Lower leg skin (tissue), 4 donors: ENCODE measurements around the gene TMEM235. TPM values are rescaled to one million over a fixed set of nuclear protein-coding genes. Genes with fewer than 3 reads are reported as not detected.

Source experiments
- DNase-seq, 2 donors: peaks; one replicate each; pipeline ENCODE4 v3.0.0-alpha.2; 2019; ENCODE audit warnings: low spot score in 2 of 2
- H3K4me3 ChIP-seq: fragments of 200-600 bp; sonication (generic); 2 replicates; pipeline ENCODE4 v1.5.1; 2017; ENCODE audit warnings: mild to moderate bottlenecking, low read depth; ENCODE audit not compliant: poor library complexity, severe bottlenecking
- CTCF ChIP-seq, 3 donors: fragments of 450-650 bp; IDR thresholded peaks; one replicate each; pipeline ENCODE4 v1.5.1; 2016; ENCODE audit warnings: antibody characterized with exemption in 3 of 3, mild to moderate bottlenecking in 3 of 3, moderate library complexity in 2 of 3
- POLR2A ChIP-seq, 2 donors: fragments of 450-650 bp; IDR thresholded peaks; one replicate each; pipeline ENCODE4 v1.6.1; 2016 to 2017; ENCODE audit warnings: antibody characterized with exemption in 2 of 2, mild to moderate bottlenecking in 1 of 2, moderate library complexity in 1 of 2
- WGBS, 2 donors: methylation state at CpG; one replicate each; pipeline ENCODE4 v1.1.5; 2018; 5-methylcytosine and 5-hydroxymethylcytosine counted together
- intact Hi-C: fragments of 100-400 bp; cut with DNase I; formaldehyde crosslinking; loops from one replicate; pipeline ENCODE4 v1.15.0; 2023; ENCODE audit warnings: low total_unique reads
- total RNA-seq, 4 donors: library from RNA; depleted of rRNA; stranded (reverse); fragments of >200 nt; gene quantifications; one replicate each; pipeline ENCODE4 v1.1.0, GENCODE V29; 2016

TMEM235 gene
- total RNA-seq, 4 donors from 2014 or later = not detected

- intact Hi-C loops = loop anchor here (5.0 kb wide), 1 partner anchor 142 kb away; no protein-coding TSS in a partner anchor
- TF ChIP-seq CTCF (IDR thresholded peaks at IDR 0.05) (no peak), POLR2A (IDR thresholded peaks at IDR 0.05) (no peak)
- 1 to 4% methylated on average over 25 to 68 of the region's 73 CpGs for WGBS, 2 donors
- DNase-seq = peak; percentile 71 to 95
- peak overlapping the region; percentile 78 for H3K4me3 ChIP-seq
These were observed 22.7 kb downstream of the TMEM235 start for GRCh38 chr17:78253946-78254672.

GRCh38 chr17:78255029-78255656 lies 23.7 kb downstream of the TMEM235 start:
- no peak for TF ChIP-seq POLR2A (IDR thresholded peaks at IDR 0.05)
- TF ChIP-seq CTCF (IDR thresholded peaks at IDR 0.05) = no peak
- DNase-seq = no peak
- intact Hi-C loops = no loop called here
- H3K4me3 ChIP-seq = no peak overlapping the region
- 81 to 82% methylated on average over 17 to 18 of the region's 18 CpGs for WGBS, 2 donors

GRCh38 chr17:78255953-78256706 lies 24.7 kb downstream of the TMEM235 start:
- intact Hi-C loops = no loop called here
- 86 to 91% methylated on average over 14 of the region's 14 CpGs for WGBS, 2 donors
- H3K4me3 ChIP-seq = no peak overlapping the region
- TF ChIP-seq CTCF (IDR thresholded peaks at IDR 0.05) = no peak
- no peak for TF ChIP-seq POLR2A (IDR thresholded peaks at IDR 0.05)
- DNase-seq = no peak

DNA sequence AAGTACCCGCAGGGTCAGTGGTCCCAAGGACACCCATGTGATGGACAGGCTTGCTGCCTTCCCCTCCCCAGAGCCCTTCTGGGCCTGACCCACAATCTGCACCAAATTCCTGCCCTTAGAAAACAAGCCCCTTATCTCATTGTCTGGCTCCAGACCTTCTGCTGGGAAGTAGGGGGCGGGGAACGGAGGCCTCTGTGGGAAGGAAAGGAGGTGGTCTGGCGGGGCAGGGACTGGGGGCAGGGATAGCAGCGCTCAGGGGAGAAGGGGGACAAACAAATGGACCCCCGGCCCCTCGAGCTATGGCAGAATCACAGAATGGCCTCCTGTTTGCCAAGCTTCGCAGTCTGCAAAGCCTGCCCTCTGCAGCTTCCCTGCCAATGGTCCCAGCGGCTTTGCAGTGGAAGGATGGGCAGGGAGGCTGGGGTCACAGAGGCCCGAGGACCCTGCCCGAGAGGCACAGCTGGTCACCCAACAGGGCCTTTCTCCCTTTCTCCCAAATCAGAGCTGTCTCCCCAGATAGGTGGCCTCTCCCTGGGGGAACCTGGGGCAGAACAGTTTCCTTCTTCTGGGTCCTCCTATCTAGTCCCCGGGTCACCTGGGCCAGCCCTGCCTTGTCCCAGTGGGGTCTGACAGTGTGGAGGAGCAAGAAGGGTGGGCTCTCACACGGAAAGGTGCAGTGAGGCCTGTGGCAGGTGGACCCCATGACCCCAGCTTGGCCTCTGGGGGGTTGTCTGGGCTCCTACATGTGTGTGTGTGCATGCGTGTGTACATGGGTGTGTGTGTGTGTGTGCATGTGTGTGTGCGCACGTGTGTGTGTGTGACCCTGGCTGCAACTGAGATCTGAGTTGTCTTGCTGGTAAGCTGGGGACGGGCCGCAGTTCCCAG lies 25.5 kb downstream of the TMEM235 start:
- no peak for DNase-seq
- WGBS, 2 donors = 70 to 79% methylated on average over 15 to 18 of the region's 18 CpGs
- no peak overlapping the region for H3K4me3 ChIP-seq
- intact Hi-C loops = no loop called here
- TF ChIP-seq CTCF (IDR thresholded peaks at IDR 0.05) = no peak
- TF ChIP-seq POLR2A (IDR thresholded peaks at IDR 0.05) = no peak

DNA sequence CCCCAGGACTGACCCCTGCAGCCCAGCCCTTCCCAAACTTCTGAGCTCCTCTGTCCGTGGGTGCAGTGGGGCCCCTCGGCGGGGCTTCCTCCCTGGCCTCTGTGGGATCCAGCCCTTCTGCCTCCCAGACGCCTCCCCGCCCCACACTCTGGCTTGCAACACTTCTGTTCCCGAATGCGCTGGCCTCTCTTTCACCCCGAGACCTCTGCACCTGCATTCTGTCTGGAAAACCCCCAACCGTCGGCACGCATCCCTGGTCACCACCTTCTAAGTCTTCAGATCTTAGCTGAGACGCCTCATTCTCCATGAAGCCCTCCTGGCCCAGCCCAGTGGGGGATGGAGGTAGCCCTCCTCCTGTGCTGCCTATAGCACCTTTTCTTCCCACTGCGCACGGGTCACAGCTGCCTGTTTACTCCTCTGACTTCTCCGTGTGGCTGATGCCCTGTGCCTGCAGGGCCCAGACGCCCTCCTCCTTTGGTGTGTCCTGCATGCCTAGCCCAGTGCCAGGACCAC lies 26.4 kb downstream of the TMEM235 start:
- intact Hi-C loops = no loop called here
- H3K4me3 ChIP-seq = no peak overlapping the region
- TF ChIP-seq POLR2A (IDR thresholded peaks at IDR 0.05) = no peak
- no peak for TF ChIP-seq CTCF (IDR thresholded peaks at IDR 0.05)
- WGBS, 2 donors = 50 to 63% methylated on average over 15 to 16 of the region's 16 CpGs
- no peak for DNase-seq
